Peyer's patch (tissue), 4 donors: ENCODE measurements around the gene ITGB4.

Source experiments
- POLR2A ChIP-seq, 2 donors: fragments of 450-650 bp; IDR thresholded peaks; one replicate each; pipeline ENCODE4 v1.5.1; 2017; ENCODE audit warnings: antibody characterized with exemption in 2 of 2, mild to moderate bottlenecking in 2 of 2, moderate library complexity in 2 of 2
- TF ChIP-seq, protein P1 (sequence below), 6 experiments: fragments of 450-650 bp in 4 of 6; fragments of 200-600 bp in 2 of 6; sonication (generic) in 1 of 6; IDR thresholded peaks; one replicate each; pipeline ENCODE4 v1.5.1; 2017 to 2019; ENCODE audit warnings: antibody characterized with exemption in 6 of 6, mild to moderate bottlenecking in 3 of 6, moderate library complexity in 1 of 6

DNA sequence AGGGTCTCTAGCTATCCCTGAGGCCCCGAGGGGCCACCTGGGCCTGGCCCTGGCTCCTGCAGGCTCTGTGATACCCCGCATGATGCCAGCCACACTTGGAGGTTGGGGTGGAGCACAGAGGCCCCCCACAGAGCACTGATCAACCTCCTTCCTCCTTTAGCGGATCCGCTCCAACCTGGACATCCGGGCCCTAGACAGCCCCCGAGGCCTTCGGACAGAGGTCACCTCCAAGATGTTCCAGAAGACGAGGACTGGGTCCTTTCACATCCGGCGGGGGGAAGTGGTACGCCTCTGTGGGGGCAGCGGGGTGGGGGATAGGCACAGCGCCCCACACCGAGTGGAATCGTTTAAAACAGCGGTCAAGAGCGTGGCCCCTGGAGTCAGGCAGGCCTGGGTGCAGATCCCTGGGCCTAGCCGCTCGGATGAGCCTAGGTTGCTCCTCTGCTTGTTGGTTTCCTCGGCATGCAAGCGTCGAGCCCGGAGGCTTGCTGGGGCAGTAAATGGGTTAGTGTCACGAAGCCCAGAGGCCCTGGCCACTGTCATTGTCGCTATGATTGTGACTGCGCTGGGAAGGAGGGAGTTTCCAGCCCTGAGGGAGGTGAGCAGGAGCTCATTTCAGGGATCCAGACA is 9.9 kb downstream of the ITGB4 start:
- TF ChIP-seq, protein P1, sequence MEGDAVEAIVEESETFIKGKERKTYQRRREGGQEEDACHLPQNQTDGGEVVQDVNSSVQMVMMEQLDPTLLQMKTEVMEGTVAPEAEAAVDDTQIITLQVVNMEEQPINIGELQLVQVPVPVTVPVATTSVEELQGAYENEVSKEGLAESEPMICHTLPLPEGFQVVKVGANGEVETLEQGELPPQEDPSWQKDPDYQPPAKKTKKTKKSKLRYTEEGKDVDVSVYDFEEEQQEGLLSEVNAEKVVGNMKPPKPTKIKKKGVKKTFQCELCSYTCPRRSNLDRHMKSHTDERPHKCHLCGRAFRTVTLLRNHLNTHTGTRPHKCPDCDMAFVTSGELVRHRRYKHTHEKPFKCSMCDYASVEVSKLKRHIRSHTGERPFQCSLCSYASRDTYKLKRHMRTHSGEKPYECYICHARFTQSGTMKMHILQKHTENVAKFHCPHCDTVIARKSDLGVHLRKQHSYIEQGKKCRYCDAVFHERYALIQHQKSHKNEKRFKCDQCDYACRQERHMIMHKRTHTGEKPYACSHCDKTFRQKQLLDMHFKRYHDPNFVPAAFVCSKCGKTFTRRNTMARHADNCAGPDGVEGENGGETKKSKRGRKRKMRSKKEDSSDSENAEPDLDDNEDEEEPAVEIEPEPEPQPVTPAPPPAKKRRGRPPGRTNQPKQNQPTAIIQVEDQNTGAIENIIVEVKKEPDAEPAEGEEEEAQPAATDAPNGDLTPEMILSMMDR (IDR thresholded peaks at IDR 0.05): no peak
- no peak for TF ChIP-seq POLR2A (IDR thresholded peaks at IDR 0.05)
